Measurements from ENCODE around the gene TMEM255B. TPM values are rescaled to one million over a fixed set of nuclear protein-coding genes. Genes with fewer than 3 reads are reported as not detected.
A peak's percentile ranks its signal among the peaks of the same experiment; 100 is the strongest.

Gene TMEM255B
- polyA plus RNA-seq, 1 donor (not counting 4 experiments of a cell fraction or from before 2014, with no cell fraction given), result 7.6 TPM

DNA sequence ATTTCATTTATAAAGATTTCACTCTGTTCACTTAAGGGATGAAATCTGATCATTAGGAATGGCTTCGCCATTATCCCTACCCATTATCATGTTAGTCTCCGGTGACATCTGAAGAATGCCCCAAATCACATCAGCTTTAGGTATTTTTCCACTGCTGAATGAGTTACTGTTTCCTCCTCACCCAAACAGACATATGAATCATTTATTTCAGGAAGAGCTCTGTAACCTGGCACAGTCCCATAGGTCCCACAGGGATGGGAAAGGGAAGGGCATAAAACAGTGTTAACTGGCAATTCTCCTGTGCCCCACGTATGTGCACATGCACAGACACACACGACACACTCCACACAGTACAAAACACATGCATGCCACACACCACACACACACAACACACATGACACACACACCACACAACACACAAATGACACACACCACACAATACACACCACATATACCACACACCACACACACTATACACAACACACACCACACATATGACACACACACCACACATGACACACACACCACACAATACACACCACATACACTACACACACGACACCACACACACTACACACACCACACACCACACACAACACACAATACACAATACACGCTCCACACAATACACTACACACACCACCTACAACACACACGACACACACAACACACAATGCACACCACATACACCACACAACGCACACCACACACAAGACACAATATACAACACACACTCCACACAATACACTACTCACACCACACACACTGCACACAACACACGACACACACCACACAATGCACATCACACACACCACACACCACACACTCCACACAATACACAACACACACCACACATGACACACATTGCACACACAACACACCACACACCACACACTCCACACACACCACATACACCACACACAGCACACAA, 15.4 kb downstream of the TMEM255B start:
- DNase-seq (ENCODE audit: low read depth, low spot score) (no peak), FAIRE-seq (peak; percentile 71)
- H3K36me3 ChIP-seq (ENCODE audit: control insufficient read depth in 2 of 2, extremely low read depth in 1 of 2, insufficient read depth in 2 of 2, low read length in 2 of 2), result no peaks in the 10 kb centered on the region
- no peaks in the 10 kb centered on the region for H3K9me3 ChIP-seq (ENCODE audit: control insufficient read depth, low read depth, low read length)
- TF ChIP-seq EZH2 (IDR thresholded peaks at IDR 0.05; ENCODE audit: low read length), result no peak
- TF ChIP-seq, protein P1, sequence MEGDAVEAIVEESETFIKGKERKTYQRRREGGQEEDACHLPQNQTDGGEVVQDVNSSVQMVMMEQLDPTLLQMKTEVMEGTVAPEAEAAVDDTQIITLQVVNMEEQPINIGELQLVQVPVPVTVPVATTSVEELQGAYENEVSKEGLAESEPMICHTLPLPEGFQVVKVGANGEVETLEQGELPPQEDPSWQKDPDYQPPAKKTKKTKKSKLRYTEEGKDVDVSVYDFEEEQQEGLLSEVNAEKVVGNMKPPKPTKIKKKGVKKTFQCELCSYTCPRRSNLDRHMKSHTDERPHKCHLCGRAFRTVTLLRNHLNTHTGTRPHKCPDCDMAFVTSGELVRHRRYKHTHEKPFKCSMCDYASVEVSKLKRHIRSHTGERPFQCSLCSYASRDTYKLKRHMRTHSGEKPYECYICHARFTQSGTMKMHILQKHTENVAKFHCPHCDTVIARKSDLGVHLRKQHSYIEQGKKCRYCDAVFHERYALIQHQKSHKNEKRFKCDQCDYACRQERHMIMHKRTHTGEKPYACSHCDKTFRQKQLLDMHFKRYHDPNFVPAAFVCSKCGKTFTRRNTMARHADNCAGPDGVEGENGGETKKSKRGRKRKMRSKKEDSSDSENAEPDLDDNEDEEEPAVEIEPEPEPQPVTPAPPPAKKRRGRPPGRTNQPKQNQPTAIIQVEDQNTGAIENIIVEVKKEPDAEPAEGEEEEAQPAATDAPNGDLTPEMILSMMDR (optimal IDR thresholded peaks at IDR 0.05 in 1 of 3, IDR thresholded peaks at IDR 0.05 in 1 of 3, conservative IDR thresholded peaks at IDR 0.05 in 1 of 3; ENCODE audit: extremely low read depth in 1 of 3, insufficient read depth in 2 of 3, low read length in 3 of 3), result no peak
- H3K27me3 ChIP-seq (ENCODE audit: control insufficient read depth, extremely low read depth, insufficient read depth, low read length), result peaks cover 17% of the 10 kb centered on the region
- no peaks in the 10 kb centered on the region for H4K20me1 ChIP-seq (ENCODE audit: control insufficient read depth, extremely low read depth, insufficient read depth, low read length)
- H2AFZ ChIP-seq (ENCODE audit: control insufficient read depth, low read length), result no peak overlapping the region
- H3K4me1 ChIP-seq (ENCODE audit: control insufficient read depth, extremely low read depth, insufficient read depth, low read length), result peaks cover 10% of the 10 kb centered on the region
- no peak overlapping the region for H3K9ac ChIP-seq (ENCODE audit: control insufficient read depth, extremely low read depth, insufficient read depth, low read length)
- no peak overlapping the region for H3K4me3 ChIP-seq (ENCODE audit: control insufficient read depth in 2 of 3, extremely low read depth in 1 of 3, insufficient read depth in 2 of 3, low read depth in 1 of 3, low read length in 3 of 3)
- dilution Hi-C loops (cut with MboI; ENCODE audit: extremely low pct_ligation_motif_present, low sequenced_read_pairs), result no loop called here
- H3K4me2 ChIP-seq (ENCODE audit: control insufficient read depth, extremely low read depth, insufficient read depth, low read depth, low read length), result no peak overlapping the region
- H3K79me2 ChIP-seq (ENCODE audit: control insufficient read depth, insufficient read depth, low read length), result no peaks in the 10 kb centered on the region
- H3K9me1 ChIP-seq (ENCODE audit: control insufficient read depth, extremely low read depth, insufficient read depth, low read length), result no peaks in the 10 kb centered on the region
- H3K27ac ChIP-seq (ENCODE audit: control insufficient read depth, insufficient read depth, low read length), result no peak overlapping the region

DNA sequence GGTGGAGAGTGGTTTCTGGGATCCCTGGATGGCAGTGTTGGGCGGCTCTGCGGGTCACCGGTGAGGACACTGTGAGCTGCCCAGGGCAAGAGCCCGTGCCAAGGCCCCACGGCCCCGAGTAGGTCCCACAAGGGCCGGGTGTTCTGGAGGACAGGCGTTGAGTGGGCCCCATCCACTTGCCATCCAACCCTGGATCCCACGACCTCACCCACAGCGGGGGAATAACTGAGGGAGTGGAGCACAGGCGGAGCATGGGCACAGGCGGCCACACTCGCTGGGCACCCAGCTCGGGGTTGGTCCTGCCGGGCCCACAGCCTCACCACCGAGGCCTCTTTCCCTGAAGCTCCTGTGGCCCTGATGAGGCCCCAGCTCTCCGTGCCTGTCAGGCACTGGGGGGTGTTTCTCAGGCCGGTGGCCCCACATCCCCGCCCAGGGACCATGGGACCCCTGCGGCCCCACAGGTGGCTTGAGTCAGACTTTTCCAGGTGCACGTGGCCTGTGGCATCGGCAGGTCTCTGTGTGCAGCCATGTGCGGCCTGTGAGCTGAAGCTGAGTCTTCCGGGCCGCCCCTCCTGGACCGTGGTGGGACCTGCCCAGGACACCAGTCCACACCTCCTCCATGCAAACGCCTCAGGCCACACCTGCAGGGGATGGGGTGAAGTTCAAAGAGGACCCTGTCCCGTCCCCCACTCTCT, 16.6 kb downstream of the TMEM255B start:
- Histone ChIP-seq H3K36me3 (ENCODE audit: control insufficient read depth in 2 of 2, extremely low read depth in 1 of 2, insufficient read depth in 2 of 2, low read length in 2 of 2) (no peaks in the 10 kb centered on the region), H3K9me1 (ENCODE audit: control insufficient read depth, extremely low read depth, insufficient read depth, low read length) (no peaks in the 10 kb centered on the region), H3K4me2 (ENCODE audit: control insufficient read depth, extremely low read depth, insufficient read depth, low read depth, low read length) (no peak overlapping the region), H3K4me3 (ENCODE audit: control insufficient read depth in 2 of 3, extremely low read depth in 1 of 3, insufficient read depth in 2 of 3, low read depth in 1 of 3, low read length in 3 of 3) (no peak overlapping the region), H3K4me1 (ENCODE audit: control insufficient read depth, extremely low read depth, insufficient read depth, low read length) (peaks cover 10% of the 10 kb centered on the region), H3K27me3 (ENCODE audit: control insufficient read depth, extremely low read depth, insufficient read depth, low read length) (peaks cover 17% of the 10 kb centered on the region), H2AFZ (ENCODE audit: control insufficient read depth, low read length) (no peak overlapping the region), H3K9me3 (ENCODE audit: control insufficient read depth, low read depth, low read length) (no peaks in the 10 kb centered on the region), H3K27ac (ENCODE audit: control insufficient read depth, insufficient read depth, low read length) (no peak overlapping the region), H3K79me2 (ENCODE audit: control insufficient read depth, insufficient read depth, low read length) (no peaks in the 10 kb centered on the region), H4K20me1 (ENCODE audit: control insufficient read depth, extremely low read depth, insufficient read depth, low read length) (no peaks in the 10 kb centered on the region), H3K9ac (ENCODE audit: control insufficient read depth, extremely low read depth, insufficient read depth, low read length) (no peak overlapping the region)
- dilution Hi-C loops (cut with MboI; ENCODE audit: extremely low pct_ligation_motif_present, low sequenced_read_pairs), result no loop called here
- FAIRE-seq (no peak), DNase-seq (ENCODE audit: low read depth, low spot score) (no peak)
- TF ChIP-seq, protein P1 (optimal IDR thresholded peaks at IDR 0.05 in 1 of 3, IDR thresholded peaks at IDR 0.05 in 1 of 3, conservative IDR thresholded peaks at IDR 0.05 in 1 of 3; ENCODE audit: extremely low read depth in 1 of 3, insufficient read depth in 2 of 3, low read length in 3 of 3), result no peak
- TF ChIP-seq EZH2 (IDR thresholded peaks at IDR 0.05; ENCODE audit: low read length), result no peak
